WTC11 (cell line): ENCODE measurements around the gene DNAH17.

Experiments used
- CTCF ChIP-seq: fragments of 200-600 bp; IDR thresholded peaks from 2 replicates; pipeline ENCODE4 v1.8.0; 2022; ENCODE audit warnings: antibody characterized with exemption
- IRF1 ChIP-seq: sonication (generic); formaldehyde crosslinking; IDR thresholded peaks from 2 replicates; pipeline ENCODE4 v1.8.0; 2023; ENCODE audit warnings: missing genetic modification reagents
- MAX ChIP-seq: sonication (generic); formaldehyde crosslinking; IDR thresholded peaks from 2 replicates; pipeline ENCODE4 v1.8.0; 2022; ENCODE audit warnings: mild to moderate bottlenecking, missing genetic modification reagents
- MLX ChIP-seq: sonication (generic); formaldehyde crosslinking; IDR thresholded peaks from 2 replicates; pipeline ENCODE4 v1.8.1; 2023; ENCODE audit warnings: mild to moderate bottlenecking, missing genetic modification reagents, moderate library complexity
- SP1 ChIP-seq: sonication (generic); formaldehyde crosslinking; conservative IDR thresholded peaks from 2 replicates; pipeline ENCODE4 v1.8.1; 2022; ENCODE audit warnings: missing genetic modification reagents
- USF2 ChIP-seq: sonication (generic); formaldehyde crosslinking; IDR thresholded peaks from 2 replicates; pipeline ENCODE4 v1.8.1; 2023; ENCODE audit warnings: mild to moderate bottlenecking, missing genetic modification reagents, moderate library complexity

GRCh38 chr17:78576389-78577112 is 645 bp downstream of the DNAH17 start:
- TF ChIP-seq CTCF (no peak), MAX (no peak), IRF1 (CRISPR knock-in tag) (no peak), USF2 (CRISPR knock-in tag) (no peak), MLX (CRISPR knock-in tag) (no peak), SP1 (no peak)
